H1 (cell line): ENCODE data around the gene PTPN1. TPM values are rescaled to one million over a fixed set of nuclear protein-coding genes. Genes with fewer than 3 reads are reported as not detected.

Experiments
- CTCF ChIA-PET: fragments of 300-600 bp; sonication (Branson Sonifier 250); formaldehyde crosslinking; loops from one replicate; lab custom pipeline; 2021; ENCODE audit not compliant: partially characterized antibody; lab: Charles Lee
- POLR2A ChIA-PET: fragments of 300-600 bp; sonication (Branson Sonifier 250); formaldehyde crosslinking; loops from one replicate; lab custom pipeline; 2021; ENCODE audit warnings: inconsistent platforms; ENCODE audit not compliant: partially characterized antibody; lab: Charles Lee
- DNase-seq, 2 experiments: peaks; one replicate each; pipeline versions ENCODE4 v3.0.0 to v3.0.0-alpha.2; 2010 to 2022; ENCODE audit warnings: low spot score in 2 of 2, low read depth in 1 of 2, mixed read lengths in 1 of 2
- FAIRE-seq: peaks from 2 replicates; lab custom pipeline; 2011; peaks lifted over from hg19 to GRCh38; lab: Jason Lieb, UNC
- H2AFZ ChIP-seq: 2 replicates; pipeline ENCODE4 v1.8.1; 2012; ENCODE audit warnings: low read length, inconsistent platforms
- H2AK5ac ChIP-seq: 2 replicates; pipeline ENCODE4 v1.6.1; 2013; ENCODE audit warnings: low read depth, low read length
- H2BK120ac ChIP-seq: replicated peaks from 2 replicates; pipeline ENCODE3; 2013; ENCODE audit warnings: low read depth, low read length, inconsistent platforms
- H2BK12ac ChIP-seq: 2 replicates; pipeline ENCODE4 v1.6.1; 2013; ENCODE audit warnings: low read depth, low read length
- H2BK15ac ChIP-seq: 2 replicates; pipeline ENCODE4 v1.6.1; 2013; ENCODE audit warnings: low read length
- H2BK20ac ChIP-seq: 2 replicates; pipeline ENCODE4 v1.6.1; 2013; ENCODE audit warnings: low read length
- H2BK5ac ChIP-seq: 2 replicates; pipeline ENCODE4 v1.6.1; 2013; ENCODE audit warnings: low read depth, low read length
- H3K14ac ChIP-seq: 2 replicates; pipeline ENCODE4 v1.6.1; 2013; ENCODE audit warnings: inconsistent platforms; ENCODE audit not compliant: insufficient read length
- H3K18ac ChIP-seq: 2 replicates; pipeline ENCODE4 v1.6.1; 2013; ENCODE audit warnings: low read length; ENCODE audit errors: extremely low read depth
- H3K23ac ChIP-seq: 2 replicates; pipeline ENCODE4 v1.6.1; 2013; ENCODE audit warnings: inconsistent platforms; ENCODE audit not compliant: insufficient read length
- H3K23me2 ChIP-seq: 2 replicates; pipeline ENCODE4 v1.6.1; 2013; ENCODE audit warnings: low read depth, low read length
- H3K27ac ChIP-seq: 2 replicates; pipeline ENCODE4 v1.6.1; 2011; ENCODE audit warnings: low read depth, low read length, inconsistent platforms
- H3K27me3 ChIP-seq, 4 experiments: replicated peaks in 1 of 4; 1 replicate in 1 of 4; 2 replicates in 3 of 4; pipeline versions ENCODE4 v1.6.1 to v1.8.1; 2011 to 2013; ENCODE audit warnings: low read length in 3 of 4, mild to moderate bottlenecking in 3 of 4, inconsistent platforms in 2 of 4, mixed read lengths in 2 of 4, moderate library complexity in 1 of 4; ENCODE audit not compliant: control insufficient read depth in 3 of 4, insufficient read depth in 3 of 4; ENCODE audit errors: extremely low read depth in 1 of 4
- H3K36me3 ChIP-seq, 4 experiments: 2 replicates each; pipeline versions ENCODE4 v1.6.1 to v1.8.1; 2011 to 2013; ENCODE audit warnings: mild to moderate bottlenecking in 4 of 4, low read length in 3 of 4, moderate library complexity in 2 of 4, control low read depth in 1 of 4, inconsistent platforms in 1 of 4; ENCODE audit not compliant: insufficient read depth in 4 of 4, control insufficient read depth in 2 of 4
- H3K4ac ChIP-seq: replicated peaks from 2 replicates; pipeline ENCODE3; 2013; ENCODE audit warnings: low read length, low read depth, mixed read lengths, inconsistent platforms; ENCODE audit not compliant: insufficient read length
- H3K4me1 ChIP-seq, 4 experiments: replicated peaks in 1 of 4; 1 replicate in 1 of 4; 2 replicates in 3 of 4; pipeline versions ENCODE4 v1.6.1 to v1.8.1; 2011 to 2013; ENCODE audit warnings: low read length in 3 of 4, inconsistent platforms in 2 of 4, mixed read lengths in 1 of 4; ENCODE audit not compliant: insufficient read depth in 4 of 4, control insufficient read depth in 3 of 4
- H3K4me2 ChIP-seq, 2 experiments: 2 replicates each; pipeline versions ENCODE4 v1.6.1 to v1.8.1; 2011 to 2013; ENCODE audit warnings: low read depth in 2 of 2, low read length in 2 of 2, control low read depth in 1 of 2, inconsistent platforms in 1 of 2, mild to moderate bottlenecking in 1 of 2; ENCODE audit not compliant: insufficient read depth in 1 of 2
- H3K4me3 ChIP-seq, 4 experiments: fragments of 200-600, 300-600 bp in 1 of 4; sonication (generic), shearing (Covaris generic), sonication (Bioruptor Twin) in 1 of 4; 2 replicates each; pipeline versions ENCODE4 v1.5.1 to v1.8.1; 2011 to 2016; ENCODE audit warnings: low read length in 4 of 4, low read depth in 3 of 4, control low read depth in 2 of 4, inconsistent platforms in 2 of 4, mild to moderate bottlenecking in 2 of 4, mixed read lengths in 1 of 4, moderate library complexity in 1 of 4; ENCODE audit not compliant: insufficient read depth in 2 of 4; ENCODE audit errors: extremely low read depth in 1 of 4
- H3K56ac ChIP-seq: replicated peaks from 2 replicates; pipeline ENCODE3; 2013; ENCODE audit warnings: low read depth, mild to moderate bottlenecking, mixed read lengths, low read length, inconsistent platforms; ENCODE audit not compliant: insufficient read length
- H3K79me1 ChIP-seq: 2 replicates; pipeline ENCODE4 v1.6.1; 2013; ENCODE audit warnings: low read depth, low read length, control low read depth
- H3K79me2 ChIP-seq, 2 experiments: 2 replicates each; pipeline versions ENCODE4 v1.6.1 to v1.8.1; 2012 to 2013; ENCODE audit warnings: low read length in 2 of 2, mild to moderate bottlenecking in 2 of 2, inconsistent platforms in 1 of 2; ENCODE audit not compliant: insufficient read depth in 2 of 2, control insufficient read depth in 1 of 2
- H3K9ac ChIP-seq, 4 experiments: replicated peaks in 1 of 4; 1 replicate in 1 of 4; 2 replicates in 3 of 4; pipeline versions ENCODE4 v1.6.1 to v1.8.1; 2011 to 2013; ENCODE audit warnings: low read depth in 3 of 4, low read length in 3 of 4, control low read depth in 2 of 4, mild to moderate bottlenecking in 2 of 4, moderate library complexity in 2 of 4, inconsistent platforms in 1 of 4; ENCODE audit errors: extremely low read depth in 1 of 4
- H3K9me3 ChIP-seq, 2 experiments: 2 replicates each; pipeline versions ENCODE4 v1.6.1 to v1.8.1; 2012 to 2013; ENCODE audit warnings: mild to moderate bottlenecking in 2 of 2, moderate library complexity in 2 of 2, control low read depth in 1 of 2, inconsistent platforms in 1 of 2, low read depth in 1 of 2, low read length in 1 of 2, mixed read lengths in 1 of 2; ENCODE audit not compliant: insufficient read depth in 2 of 2
- H4K20me1 ChIP-seq, 2 experiments: replicated peaks in 1 of 2; 2 replicates each; pipeline versions ENCODE3 to v1.8.1; 2011 to 2013; ENCODE audit warnings: inconsistent platforms in 2 of 2, low read length in 2 of 2, mild to moderate bottlenecking in 1 of 2; ENCODE audit not compliant: insufficient read depth in 2 of 2, control insufficient read depth in 1 of 2
- H4K5ac ChIP-seq: 2 replicates; pipeline ENCODE4 v1.6.1; 2013; ENCODE audit warnings: low read length, low read depth, mixed read lengths, inconsistent platforms; ENCODE audit not compliant: insufficient read length
- H4K8ac ChIP-seq: 2 replicates; pipeline ENCODE4 v1.8.0; 2013; ENCODE audit warnings: mild to moderate bottlenecking, moderate library complexity, low read length, inconsistent platforms; ENCODE audit not compliant: insufficient read depth; ENCODE audit errors: extremely low read depth
- H4K91ac ChIP-seq: replicated peaks from 2 replicates; pipeline ENCODE3; 2013; ENCODE audit warnings: low read length, mixed read lengths, inconsistent platforms; ENCODE audit not compliant: insufficient read length
- EGR1 ChIP-seq: IDR thresholded peaks from 2 replicates; pipeline ENCODE4 v1.6.1; 2011; ENCODE audit warnings: low read depth, low read length, borderline replicate concordance
- GTF2F1 ChIP-seq: IDR thresholded peaks from 2 replicates; pipeline ENCODE4 v1.6.1; 2012; ENCODE audit warnings: low read depth, low read length, improper control_type of control experiment, borderline replicate concordance
- JUN ChIP-seq: IDR thresholded peaks from 2 replicates; pipeline ENCODE4 v1.6.1; 2011; ENCODE audit warnings: low read depth, mild to moderate bottlenecking, improper control_type of control experiment, low read length
- SP4 ChIP-seq: IDR thresholded peaks from 2 replicates; pipeline ENCODE4 v1.6.1; 2012; ENCODE audit warnings: low read length, inconsistent platforms
- WGBS, 2 experiments: shearing (Covaris generic) in 1 of 2; methylation state at CpG; one replicate each; pipeline versions ENCODE4 v1.1.6 to v1.1.7; 2013 to 2015; ENCODE audit warnings: low lambda C conversion rate in 2 of 2, mixed read lengths in 2 of 2, inconsistent platforms in 1 of 2, low coverage in 1 of 2, missing lambda C conversion rate in 1 of 2; ENCODE audit not compliant: insufficient replicate concordance in 2 of 2, insufficient coverage in 1 of 2, insufficient read length in 1 of 2; ENCODE audit errors: extremely low coverage in 1 of 2, missing lambda C conversion rate in 1 of 2; 5-methylcytosine and 5-hydroxymethylcytosine counted together
- polyA plus RNA-seq, 7 experiments: library from polyadenylated mRNA; depleted of rRNA in 3 of 7; stranded (reverse) in 5 of 7; unstranded in 2 of 7; fragments of >200 nt in 5 of 7; fragments of 200-250 nt in 2 of 7; gene quantifications; 1 replicate in 5 of 7; 2 replicates in 1 of 7; 4 replicates in 1 of 7; pipeline versions ENCODE4 v1.2.1 to v1.2.3, GENCODE V29; 2011 to 2013; ENCODE audit warnings: missing spikeins in 2 of 7, mixed read lengths in 2 of 7
- total RNA-seq: library from RNA; stranded (reverse); fragmentation: NEBNext Ultra II Directional; extraction: Animal tissue kit (Norgen Biotek cat#: 25700); gene quantifications from 2 replicates; pipeline ENCODE4 v1.2.1, GENCODE V29; 2021

PTPN1 gene
- total and polyA plus RNA-seq, 2 of the 8 experiments (the other 6 are each of a cell fraction or from before 2014, with no cell fraction given): 18.6 to 32.1 TPM

DNA sequence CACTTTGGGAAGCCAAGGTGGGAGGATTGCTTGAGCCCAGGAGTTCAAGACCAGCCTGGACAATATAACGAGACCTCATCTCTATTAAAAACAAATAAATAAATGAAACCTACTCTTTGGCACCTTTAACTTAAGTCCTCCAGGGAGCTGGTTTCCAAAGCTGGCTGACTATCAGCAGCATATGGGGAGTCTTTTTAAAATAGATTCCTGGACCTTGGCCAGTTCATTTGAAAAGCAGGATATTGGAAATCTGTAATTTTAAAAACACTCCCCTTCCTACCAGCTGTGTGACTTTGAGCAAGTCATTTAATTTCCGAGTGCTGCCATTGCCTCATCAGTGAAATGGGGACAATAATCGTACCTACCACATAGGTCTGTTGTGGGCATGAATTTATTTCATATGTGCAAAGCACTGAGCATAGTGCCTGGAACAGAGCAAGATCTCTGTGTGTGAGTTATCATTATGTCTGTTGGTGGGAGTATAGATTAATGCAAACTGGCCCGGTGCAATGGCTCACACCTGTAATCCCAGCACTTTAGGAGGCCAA, 40.9 kb upstream of the PTPN1 start:
- FAIRE-seq: no peak

More for the DNA sequence above, 40.9 kb upstream of the PTPN1 start:
- DNase-seq: no peak
- Histone ChIP-seq H3K14ac (no peak overlapping the region), H3K18ac (no peak overlapping the region), H3K9me3 (no peaks in the 10 kb centered on the region), H2BK120ac (no peak overlapping the region), H3K4me3 (no peak overlapping the region), H2AFZ (no peak overlapping the region), H2AK5ac (no peak overlapping the region), H3K23me2 (no peaks in the 10 kb centered on the region), H4K20me1 (no peaks in the 10 kb centered on the region), H3K56ac (no peak overlapping the region), H4K91ac (no peak overlapping the region), H2BK12ac (no peak overlapping the region), H2BK5ac (no peak overlapping the region), H3K27ac (no peak overlapping the region)
- WGBS, 2 experiments: 91% methylated on average over 4 of the region's 4 CpGs; no CpG with 5 or more reads in 1 of the 2 experiments
- TF ChIP-seq JUN (no peak), GTF2F1 (no peak), SP4 (no peak), EGR1 (no peak)
- TF ChIP-seq, all 59 proteins: peak for 0
- POLR2A ChIA-PET: interaction anchor here (1.3 kb wide), 1 partner anchor 9 kb away, joined by 3 read pairs; no protein-coding TSS in a partner anchor
- no peak overlapping the region for H3K4me2 ChIP-seq
- no peak overlapping the region for H3K23ac ChIP-seq
- H3K4me1 ChIP-seq: no peaks in the 10 kb centered on the region
- no peak overlapping the region for H4K5ac ChIP-seq
- no peak overlapping the region for H3K4ac ChIP-seq
- no peaks in the 10 kb centered on the region for H3K27me3 ChIP-seq
- no peaks in the 10 kb centered on the region for H3K79me2 ChIP-seq
- H3K36me3 ChIP-seq: no peaks in the 10 kb centered on the region
- H4K8ac ChIP-seq: no peak overlapping the region
- H3K9ac ChIP-seq: no peak overlapping the region
- no peak overlapping the region for H2BK15ac ChIP-seq
- no peak overlapping the region for H2BK20ac ChIP-seq
- H3K79me1 ChIP-seq: no peaks in the 10 kb centered on the region
- CTCF ChIA-PET: interaction anchor here (0.5 to 2.0 kb wide), 5 partner anchors 9 to 312 kb away, joined by 4 to 7 read pairs (median 5); no protein-coding TSS in a partner anchor
